Measurements from ENCODE around the gene SRRM2. TPM values are rescaled to one million over a fixed set of nuclear protein-coding genes. Genes with fewer than 3 reads are reported as not detected.

Gene SRRM2
- total RNA-seq, 3 donors from 2014 or later: 538 to 819 (median 692) TPM

- Histone ChIP-seq H3K4me1 (ENCODE audit: low read depth) (peaks cover 16% of the 10 kb centered on the region), H3K9me3 (no peaks in the 10 kb centered on the region), H3K36me3 (ENCODE audit: low read depth) (no peaks in the 10 kb centered on the region), H3K4me3 (no peak overlapping the region)
- ATAC-seq (no peak), DNase-seq (no peak)
- intact Hi-C loops (cut with DNase I, micrococcal nuclease): no loop called here
- no peak for TF ChIP-seq CTCF (IDR thresholded peaks at IDR 0.05)
These were observed 26.9 kb downstream of the SRRM2 start for GRCh38 chr16:2779151-2779920.

GRCh38 chr16:2779978-2780898 is 27.8 kb downstream of the SRRM2 start:
- ATAC-seq: no peak
- DNase-seq: no peak
- no peak overlapping the region for H3K4me3 ChIP-seq
- H3K9me3 ChIP-seq: no peaks in the 10 kb centered on the region
- intact Hi-C loops (cut with DNase I, micrococcal nuclease): no loop called here
- H3K36me3 ChIP-seq (ENCODE audit: low read depth): no peaks in the 10 kb centered on the region
- H3K4me1 ChIP-seq (ENCODE audit: low read depth): peaks cover 21% of the 10 kb centered on the region
- TF ChIP-seq CTCF (IDR thresholded peaks at IDR 0.05): no peak

GRCh38 chr16:2782583-2783351 is 30.3 kb downstream of the SRRM2 start:
- intact Hi-C loops (cut with DNase I, micrococcal nuclease): no loop called here
- ATAC-seq: no peak
- peaks cover 20% of the 10 kb centered on the region for H3K4me1 ChIP-seq (ENCODE audit: low read depth)
- H3K36me3 ChIP-seq (ENCODE audit: low read depth): no peaks in the 10 kb centered on the region
- no peak overlapping the region for H3K4me3 ChIP-seq
- no peak for DNase-seq
- no peak for TF ChIP-seq CTCF (IDR thresholded peaks at IDR 0.05)
- H3K9me3 ChIP-seq: no peaks in the 10 kb centered on the region

GRCh38 chr16:2783581-2784357 is 31.3 kb downstream of the SRRM2 start:
- H3K9me3 ChIP-seq: no peaks in the 10 kb centered on the region
- TF ChIP-seq CTCF (IDR thresholded peaks at IDR 0.05): no peak
- intact Hi-C loops (cut with DNase I, micrococcal nuclease): no loop called here
- H3K4me1 ChIP-seq (ENCODE audit: low read depth): peaks cover 16% of the 10 kb centered on the region
- H3K36me3 ChIP-seq (ENCODE audit: low read depth): no peaks in the 10 kb centered on the region
- no peak for ATAC-seq
- peak in 1 of 3 donors; percentile 21 for DNase-seq
- H3K4me3 ChIP-seq: no peak overlapping the region

All from mucosa of descending colon (tissue), 3 donors.